T-cell (primary cell): ENCODE data around the gene HCRTR2. TPM values are rescaled to one million over a fixed set of nuclear protein-coding genes. Genes with fewer than 3 reads are reported as not detected.
"Not testable (repeated sequence)": the region's sequence is repeated elsewhere in the genome, so short reads cannot be mapped to it uniquely, and the experiment has no call there.

ENCODE experiments used
- ATAC-seq, 4 experiments: fragments of 200-7000 bp in 3 of 4; fragments of 150-1000 bp in 1 of 4; cut with Tn5 transposase; replicated peaks in 1 of 4; 1 replicate in 3 of 4; 2 replicates in 1 of 4; pipeline ENCODE4 v1.10.0; 2021; ENCODE audit warnings: moderate library complexity in 3 of 4, mild to moderate bottlenecking in 2 of 4, moderate number of reproducible peaks in 1 of 4
- CTCF ChIA-PET, 2 donors: fragments of 300-600 bp; sonication (Branson Sonifier 250); formaldehyde crosslinking; loops; one replicate each; lab custom pipeline; 2022; ENCODE audit warnings: antibody characterized with exemption in 2 of 2; lab: Charles Lee
- POLR2A ChIA-PET, 2 donors: fragments of 300-600 bp; sonication (Branson Sonifier 250); formaldehyde crosslinking; loops; one replicate each; lab custom pipeline; 2022; ENCODE audit warnings: antibody characterized with exemption in 2 of 2; lab: Charles Lee
- DNase-seq, 35 experiments: peaks; one replicate each; pipeline versions ENCODE4 v3.0.0 to v3.0.0-alpha.2; 2013 to 2023
- H3K27ac ChIP-seq: one replicate; pipeline ENCODE4 v1.5.1; 2013; ENCODE audit warnings: low read length
- H3K27me3 ChIP-seq, 2 experiments: replicated peaks in 1 of 2; 1 replicate in 1 of 2; 2 replicates in 1 of 2; pipeline versions ENCODE4 v1.6.1 to v1.7.0; 2013; ENCODE audit warnings: low read length in 1 of 2, mixed read lengths in 1 of 2; ENCODE audit not compliant: control insufficient read depth in 2 of 2, insufficient read depth in 2 of 2; ENCODE audit errors: extremely low read depth in 1 of 2
- H3K36me3 ChIP-seq, 2 donors: 1 replicate in 1 of 2; 2 replicates in 1 of 2; pipeline versions ENCODE4 v1.6.1 to v1.7.0; 2013; ENCODE audit warnings: low read length in 1 of 2; ENCODE audit not compliant: control insufficient read depth in 2 of 2, insufficient read depth in 1 of 2; ENCODE audit errors: extremely low read depth in 1 of 2
- H3K4me1 ChIP-seq, 2 experiments: 1 replicate in 1 of 2; 2 replicates in 1 of 2; pipeline versions ENCODE4 v1.6.1 to v1.7.0; 2013; ENCODE audit warnings: low read length in 2 of 2, mixed read lengths in 1 of 2; ENCODE audit not compliant: insufficient read depth in 2 of 2, control insufficient read depth in 1 of 2; ENCODE audit errors: extremely low read depth in 1 of 2
- H3K4me3 ChIP-seq, 2 donors: 1 replicate in 1 of 2; 2 replicates in 1 of 2; pipeline versions ENCODE4 v1.5.1 to v1.7.0; 2013; ENCODE audit warnings: mild to moderate bottlenecking in 2 of 2, low read length in 1 of 2, moderate library complexity in 1 of 2; ENCODE audit not compliant: control insufficient read depth in 1 of 2; ENCODE audit errors: extremely low read depth in 1 of 2
- H3K9me3 ChIP-seq: 2 replicates; pipeline ENCODE4 v1.7.0; 2013
- H3K27ac Mint-ChIP-seq, 2 donors: one replicate each; pipeline ENCODE4 v1.8.0; 2020 to 2021; ENCODE audit warnings: mild to moderate bottlenecking in 2 of 2, mixed read lengths in 2 of 2
- H3K27me3 Mint-ChIP-seq, 2 donors: one replicate each; pipeline ENCODE4 v1.8.0; 2021 to 2022; ENCODE audit warnings: mixed read lengths in 2 of 2
- H3K36me3 Mint-ChIP-seq: one replicate; pipeline ENCODE4 v1.8.0; 2021; ENCODE audit warnings: mixed read lengths
- H3K4me1 Mint-ChIP-seq, 3 donors: one replicate each; pipeline ENCODE4 v1.8.0; 2020 to 2022; ENCODE audit warnings: mixed read lengths in 3 of 3, mild to moderate bottlenecking in 1 of 3
- H3K4me3 Mint-ChIP-seq, 3 donors: one replicate each; pipeline ENCODE4 v1.8.0; 2020 to 2022; ENCODE audit warnings: mild to moderate bottlenecking in 3 of 3, mixed read lengths in 3 of 3, moderate library complexity in 3 of 3
- H3K9me3 Mint-ChIP-seq, 3 donors: one replicate each; pipeline ENCODE4 v1.8.0; 2020 to 2022; ENCODE audit warnings: mixed read lengths in 3 of 3
- WGBS: methylation state at CpG from one replicate; pipeline ENCODE4 v1.1.5; 2013; ENCODE audit warnings: missing lambda C conversion rate; ENCODE audit not compliant: insufficient coverage; 5-methylcytosine and 5-hydroxymethylcytosine counted together
- total RNA-seq, 35 experiments: library from RNA in 6 of 35; stranded (reverse) in 6 of 35; fragments of 120-200 nt in 1 of 35; gene quantifications; one replicate each; pipeline versions ENCODE4 v1.2.1 to v1.2.4 and lab custom pipeline; 2013 to 2026

HCRTR2 gene
- total RNA-seq, 5 donors from 2014 or later (not counting 1 experiment from before 2014, with no cell fraction given), result not detected

DNA sequence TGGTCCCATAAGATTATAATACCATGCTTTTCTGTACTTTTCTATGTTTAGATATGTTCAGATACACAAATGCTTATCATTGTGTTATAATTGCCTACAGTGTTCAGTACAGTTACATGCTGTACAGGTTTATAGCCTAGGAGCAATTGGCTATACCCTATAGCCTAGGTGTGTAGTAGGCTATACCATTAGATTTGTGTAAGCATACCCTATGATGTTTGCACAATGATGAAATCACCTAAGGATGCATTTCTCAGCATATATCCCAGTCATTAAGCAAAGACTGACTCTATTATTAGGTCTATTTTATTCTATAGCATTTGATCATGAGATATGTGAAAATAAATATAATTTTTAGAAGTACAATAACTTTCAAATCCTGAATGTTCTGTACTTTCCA, 36.6 kb downstream of the HCRTR2 start:
- H3K27me3 Mint-ChIP-seq, result no peaks in the 10 kb centered on the region
- DNase-seq, result no peak
- no peak overlapping the region for H3K4me3 ChIP-seq
- H3K36me3 Mint-ChIP-seq, result no peaks in the 10 kb centered on the region
- H3K4me1 ChIP-seq, result no peaks in the 10 kb centered on the region
- no peak overlapping the region for H3K4me3 Mint-ChIP-seq
- CTCF ChIA-PET, result no interaction called here
- no peaks in the 10 kb centered on the region for H3K4me1 Mint-ChIP-seq
- POLR2A ChIA-PET, result no interaction called here
- H3K27ac ChIP-seq, result no peak overlapping the region
- H3K9me3 Mint-ChIP-seq, result peaks cover 5 to 24% (median 8%) of the 10 kb centered on the region in 3 donors
- no peaks in the 10 kb centered on the region for H3K9me3 ChIP-seq
- no peaks in the 10 kb centered on the region for H3K36me3 ChIP-seq
- ATAC-seq, result no peak
- H3K27ac Mint-ChIP-seq, result no peak overlapping the region
- no peaks in the 10 kb centered on the region for H3K27me3 ChIP-seq

DNA sequence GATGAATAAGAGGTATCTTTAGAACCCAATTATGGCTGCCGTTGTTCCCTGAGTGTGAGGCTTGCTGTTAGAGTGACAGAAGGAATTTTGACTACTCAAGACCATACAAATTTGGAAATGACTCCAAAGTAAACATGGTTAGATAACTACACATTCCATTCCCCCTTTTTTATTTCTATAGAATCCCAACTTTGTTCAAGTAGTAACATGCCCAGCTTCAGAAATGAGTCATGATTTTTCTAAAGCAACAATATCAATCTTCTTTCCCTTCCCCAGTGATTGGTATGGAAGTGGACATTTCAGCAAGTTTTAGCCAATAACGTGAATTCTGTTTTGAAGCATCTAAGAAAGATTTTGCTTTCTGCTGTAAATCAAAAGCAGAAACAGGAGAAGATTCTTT, 37.8 kb downstream of the HCRTR2 start:
- no CpG with 5 or more reads among the region's 2 CpGs for WGBS
- H3K27me3 ChIP-seq, result no peaks in the 10 kb centered on the region
- H3K4me1 ChIP-seq, result no peaks in the 10 kb centered on the region
- Mint-ChIP-seq H3K9me3 (peaks cover 7 to 28% (median 8%) of the 10 kb centered on the region in 3 donors), H3K4me3 (no peak overlapping the region), H3K27ac (no peak overlapping the region), H3K4me1 (no peaks in the 10 kb centered on the region), H3K27me3 (no peaks in the 10 kb centered on the region), H3K36me3 (no peaks in the 10 kb centered on the region)
- no peak for DNase-seq
- H3K9me3 ChIP-seq, result no peaks in the 10 kb centered on the region
- H3K36me3 ChIP-seq, result no peaks in the 10 kb centered on the region
- ChIA-PET POLR2A (no interaction called here), CTCF (no interaction called here)
- no peak for ATAC-seq
- no peak overlapping the region for H3K4me3 ChIP-seq
- H3K27ac ChIP-seq, result no peak overlapping the region

DNA sequence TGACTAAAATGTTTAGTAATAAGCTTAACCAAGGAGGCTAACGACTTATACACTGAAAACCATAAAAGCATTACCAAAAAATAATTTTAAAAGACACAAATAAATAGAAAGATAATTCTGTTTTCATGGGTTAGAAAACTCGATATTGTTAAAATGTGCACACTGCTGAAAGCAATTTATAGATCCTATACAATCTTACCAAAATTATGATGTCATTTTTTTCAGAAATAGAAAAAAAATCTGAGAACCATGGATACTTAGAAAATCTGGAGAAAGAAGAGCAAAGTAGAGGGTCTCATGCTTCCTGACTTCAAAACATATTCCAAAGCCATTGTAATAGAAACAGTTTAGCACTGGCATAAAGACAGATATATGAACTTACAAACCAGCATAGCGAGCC, 46.6 kb downstream of the HCRTR2 start:
- Mint-ChIP-seq H3K27ac (no peak overlapping the region), H3K9me3 (peaks cover 8 to 21% (median 11%) of the 10 kb centered on the region in 3 donors), H3K36me3 (no peaks in the 10 kb centered on the region), H3K4me3 (no peak overlapping the region), H3K4me1 (no peaks in the 10 kb centered on the region), H3K27me3 (no peaks in the 10 kb centered on the region)
- no peaks in the 10 kb centered on the region for H3K9me3 ChIP-seq
- H3K36me3 ChIP-seq, result no peaks in the 10 kb centered on the region
- CTCF ChIA-PET, result no interaction called here
- no CpG with 5 or more reads among the region's 3 CpGs for WGBS
- no peak for DNase-seq
- POLR2A ChIA-PET, result interaction anchor here in 1 of 2 donors (0.5 kb wide), 1 partner anchor 21 kb away, joined by 13 read pairs; no protein-coding TSS in a partner anchor
- H3K27me3 ChIP-seq, result no peaks in the 10 kb centered on the region
- no peak overlapping the region for H3K27ac ChIP-seq
- H3K4me3 ChIP-seq, result no peak overlapping the region
- H3K4me1 ChIP-seq, result no peaks in the 10 kb centered on the region
- no peak for ATAC-seq

DNA sequence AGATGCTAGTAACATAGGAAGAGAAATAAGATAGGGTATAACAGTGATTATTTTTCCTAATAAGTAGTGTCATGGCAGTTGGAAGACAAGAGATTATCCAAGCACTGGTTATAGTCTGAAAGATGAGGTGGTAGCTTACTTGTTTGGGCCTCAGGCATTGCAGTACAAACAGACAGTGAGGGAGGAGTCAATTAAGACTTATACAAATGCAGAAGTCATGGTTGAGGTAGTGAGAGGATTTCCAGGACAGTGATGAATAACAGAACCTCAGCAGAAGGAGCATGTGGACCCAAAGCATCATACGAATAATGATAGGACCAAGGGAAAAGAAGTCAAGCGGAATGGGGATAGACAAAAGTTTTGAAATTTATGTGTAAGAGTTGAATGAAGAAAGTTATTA, 53.5 kb downstream of the HCRTR2 start:
- Histone ChIP-seq H3K27me3 (no peaks in the 10 kb centered on the region), H3K36me3 (no peaks in the 10 kb centered on the region), H3K4me1 (no peaks in the 10 kb centered on the region), H3K9me3 (no peaks in the 10 kb centered on the region), H3K27ac (no peak overlapping the region), H3K4me3 (no peak overlapping the region)
- no peak overlapping the region for H3K27ac Mint-ChIP-seq
- no peaks in the 10 kb centered on the region for H3K36me3 Mint-ChIP-seq
- no peaks in the 10 kb centered on the region for H3K27me3 Mint-ChIP-seq
- POLR2A ChIA-PET, result no interaction called here
- 60% methylated on average over 1 of the region's 2 CpGs for WGBS
- no peak overlapping the region for H3K4me3 Mint-ChIP-seq
- DNase-seq, result no peak
- no peaks in the 10 kb centered on the region for H3K4me1 Mint-ChIP-seq
- no peak for ATAC-seq
- peaks cover 4 to 12% (median 9%) of the 10 kb centered on the region in 3 donors for H3K9me3 Mint-ChIP-seq
- CTCF ChIA-PET, result no interaction called here

DNA sequence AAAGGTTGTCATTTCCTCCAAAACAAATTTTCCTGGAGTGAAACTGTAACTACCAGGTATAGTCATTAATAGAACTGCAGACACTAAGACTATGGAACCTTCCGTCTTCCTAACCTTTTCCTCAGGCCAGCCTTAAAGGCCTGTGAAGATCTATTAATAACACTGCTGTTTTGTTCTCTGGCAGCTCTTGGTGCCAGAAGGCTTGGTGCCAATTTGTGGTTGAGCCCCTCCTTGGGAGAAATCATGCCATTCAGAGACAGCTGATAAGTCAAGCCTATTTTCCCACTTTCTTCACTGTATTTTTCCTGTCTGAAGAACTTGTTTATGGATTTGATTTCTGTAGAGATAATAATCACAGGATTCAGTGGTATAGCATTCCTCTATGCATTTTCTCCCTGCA, 64.8 kb downstream of the HCRTR2 start:
- no peak overlapping the region for H3K27ac ChIP-seq
- H3K4me3 ChIP-seq, result no peak overlapping the region
- ChIA-PET POLR2A (no interaction called here), CTCF (no interaction called here)
- no peaks in the 10 kb centered on the region for H3K36me3 Mint-ChIP-seq
- no peaks in the 10 kb centered on the region for H3K4me1 Mint-ChIP-seq
- H3K27me3 Mint-ChIP-seq, result no peaks in the 10 kb centered on the region
- H3K9me3 ChIP-seq, result no peaks in the 10 kb centered on the region
- no peaks in the 10 kb centered on the region for H3K27me3 ChIP-seq
- H3K4me1 ChIP-seq, result no peaks in the 10 kb centered on the region
- 75% methylated on average over 1 of the region's 1 CpG for WGBS
- H3K4me3 Mint-ChIP-seq, result no peak overlapping the region
- DNase-seq (no peak), ATAC-seq (no peak)
- H3K9me3 Mint-ChIP-seq, result peaks cover 10 to 14% (median 12%) of the 10 kb centered on the region in 3 donors
- H3K36me3 ChIP-seq, result no peaks in the 10 kb centered on the region
- no peak overlapping the region for H3K27ac Mint-ChIP-seq

DNA sequence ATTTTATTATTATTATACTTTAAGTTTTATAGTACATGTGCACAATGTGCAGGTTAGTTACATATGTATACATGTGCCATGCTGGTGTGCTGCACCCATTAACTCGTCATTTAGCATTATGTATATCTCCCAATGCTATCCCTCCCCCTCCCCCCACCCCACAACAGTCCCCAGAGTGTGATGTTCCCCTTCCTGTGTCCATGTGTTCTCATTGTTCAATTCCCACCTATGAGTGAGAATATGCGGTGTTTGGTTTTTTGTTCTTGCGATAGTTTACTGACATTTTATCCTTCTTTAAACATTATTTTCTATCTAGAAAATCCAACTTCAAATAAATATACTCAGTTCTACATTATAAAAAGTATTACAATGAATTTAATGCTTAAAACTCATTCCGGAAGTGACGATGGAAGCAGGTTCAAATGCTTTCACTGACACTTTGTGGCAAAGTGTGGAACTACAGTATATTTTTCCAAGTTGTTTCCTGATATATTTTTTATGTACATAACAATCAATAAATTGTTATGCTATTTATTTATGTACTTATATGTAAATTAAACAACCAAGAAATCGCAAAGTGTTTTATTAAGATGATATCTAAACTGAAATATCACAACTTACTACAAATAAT, 66.8 kb downstream of the HCRTR2 start:
- H3K36me3 Mint-ChIP-seq, H3K27ac ChIP-seq, H3K4me1 ChIP-seq, ATAC-seq, H3K36me3 ChIP-seq, H3K4me3 ChIP-seq, H3K27me3 ChIP-seq, H3K27me3 Mint-ChIP-seq, H3K4me3 Mint-ChIP-seq, DNase-seq, CTCF ChIA-PET, POLR2A ChIA-PET, H3K9me3 ChIP-seq, H3K27ac Mint-ChIP-seq, H3K4me1 Mint-ChIP-seq: not testable (repeated sequence)
- WGBS, result no CpG with 5 or more reads among the region's 6 CpGs
- H3K9me3 Mint-ChIP-seq, result peaks cover 12 to 15% (median 13%) of the 10 kb centered on the region in 3 donors

DNA sequence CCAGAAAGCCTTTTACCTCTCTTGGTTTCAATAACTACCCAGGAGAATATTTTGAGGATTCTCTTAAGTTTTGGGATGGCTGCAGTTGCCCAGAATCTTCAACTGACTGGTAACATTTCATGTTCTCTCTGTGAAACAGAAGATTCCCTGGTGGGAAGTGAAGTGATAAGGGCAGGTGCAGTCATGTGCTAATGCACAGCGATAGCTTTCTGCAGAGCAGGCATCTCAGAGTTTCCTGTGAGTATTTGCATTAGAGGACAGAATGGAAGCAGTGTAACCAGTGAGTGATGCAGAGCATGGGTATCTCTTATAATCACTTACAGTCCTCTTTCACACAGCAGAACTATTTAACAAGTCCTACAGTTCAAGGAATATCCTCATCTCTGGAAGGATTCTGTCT, 76.1 kb downstream of the HCRTR2 start:
- Histone ChIP-seq H3K4me3 (no peak overlapping the region), H3K27me3 (no peaks in the 10 kb centered on the region), H3K36me3 (no peaks in the 10 kb centered on the region), H3K27ac (no peak overlapping the region), H3K4me1 (no peaks in the 10 kb centered on the region), H3K9me3 (no peaks in the 10 kb centered on the region)
- Mint-ChIP-seq H3K4me3 (no peak overlapping the region), H3K36me3 (no peaks in the 10 kb centered on the region), H3K27me3 (no peaks in the 10 kb centered on the region), H3K9me3 (peaks cover 5 to 10% (median 8%) of the 10 kb centered on the region in 3 donors), H3K27ac (no peak overlapping the region), H3K4me1 (no peaks in the 10 kb centered on the region)
- WGBS, result no CpG with 5 or more reads among the region's 1 CpG
- POLR2A ChIA-PET, result no interaction called here
- CTCF ChIA-PET, result no interaction called here
- ATAC-seq (no peak), DNase-seq (no peak)
